GM21515 (cell line): ENCODE measurements around the gene TBX6.
"Not testable (repeated sequence)": the region's sequence is repeated elsewhere in the genome, so short reads cannot be mapped to it uniquely, and the experiment has no call there.

Source experiments
- ATAC-seq: cut with Tn5 transposase; IDR thresholded peaks from one replicate; pipeline ENCODE4 v1.9.1; 2021; ENCODE audit not compliant: unreplicated experiment

The TBX6 gene

GRCh38 chr16:30091474-30092372 is at the start of gene TBX6:
Gene TBX6 (minus strand): TSS chr16:30091924. CDS start chr16:30091193, 731 bp downstream.
- ATAC-seq: peak; percentile 61

- no peak for ATAC-seq
These were observed 48.1 kb upstream of the TBX6 start for GRCh38 chr16:30139583-30140481.

GRCh38 chr16:30137897-30138296 is 46.2 kb upstream of the TBX6 start:
- no peak for ATAC-seq

GRCh38 chr16:30136971-30137605 is 45.4 kb upstream of the TBX6 start:
- ATAC-seq: no peak

GRCh38 chr16:30132591-30132990 is 40.9 kb upstream of the TBX6 start:
- no peak for ATAC-seq

GRCh38 chr16:30131869-30132475 is 40.2 kb upstream of the TBX6 start:
- no peak for ATAC-seq

GRCh38 chr16:30127993-30128392 is 36.3 kb upstream of the TBX6 start:
- ATAC-seq: no peak

- not testable (repeated sequence) for ATAC-seq
These were observed 34.0 kb upstream of the TBX6 start for GRCh38 chr16:30125690-30126089.

GRCh38 chr16:30124985-30125379 is 33.3 kb upstream of the TBX6 start:
- ATAC-seq: no peak

- ATAC-seq: no peak
These were observed 31.0 kb upstream of the TBX6 start for GRCh38 chr16:30122604-30123160.

GRCh38 chr16:30121741-30122571 is 30.2 kb upstream of the TBX6 start:
- no peak for ATAC-seq

- no peak for ATAC-seq
These were observed 28.8 kb upstream of the TBX6 start for GRCh38 chr16:30120340-30121105.

- no peak for ATAC-seq
These were observed 27.7 kb upstream of the TBX6 start for GRCh38 chr16:30119428-30119827.

- ATAC-seq: no peak
These were observed 26.0 kb upstream of the TBX6 start for GRCh38 chr16:30117768-30118167.

- ATAC-seq: no peak
These were observed 24.8 kb upstream of the TBX6 start for GRCh38 chr16:30116291-30117207.

- no peak for ATAC-seq
These were observed 23.5 kb upstream of the TBX6 start for GRCh38 chr16:30115238-30115637.

GRCh38 chr16:30114833-30115232 is 23.1 kb upstream of the TBX6 start:
- ATAC-seq: not testable (repeated sequence)

- no peak for ATAC-seq
These were observed 22.7 kb upstream of the TBX6 start for GRCh38 chr16:30114411-30114810.
